Measurements from ENCODE around the gene RAB4A.
"Not testable (repeated sequence)": the region's sequence is repeated elsewhere in the genome, so short reads cannot be mapped to it uniquely, and the experiment has no call there.

RAB4A gene

DNA sequence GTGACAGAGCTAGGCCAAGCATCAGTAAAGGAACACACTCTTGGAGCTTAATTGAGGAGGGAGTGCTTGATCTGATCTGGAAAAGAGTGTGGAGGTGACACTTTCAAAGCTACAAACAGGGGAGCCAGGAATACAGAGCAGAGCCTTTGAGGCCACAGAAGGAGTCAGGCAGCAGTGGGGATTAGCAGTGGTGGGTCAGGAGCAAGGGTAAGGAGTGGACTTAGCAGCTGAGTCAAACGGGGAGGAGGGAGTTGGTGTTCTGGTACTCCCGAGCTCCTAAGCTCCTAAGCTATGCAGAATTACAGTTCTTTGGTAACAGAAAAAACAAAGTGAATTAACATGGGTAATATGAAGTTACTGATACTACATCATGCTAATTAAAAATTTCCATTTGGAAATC is 14.5 kb downstream of the RAB4A start:
- no peak for DNase-seq
- no peak for TF ChIP-seq POLR2A (IDR thresholded peaks at IDR 0.05; ENCODE audit: low read length)
- no peak for TF ChIP-seq GATA1 (IDR thresholded peaks at IDR 0.05; ENCODE audit: low read depth, low read length)

DNA sequence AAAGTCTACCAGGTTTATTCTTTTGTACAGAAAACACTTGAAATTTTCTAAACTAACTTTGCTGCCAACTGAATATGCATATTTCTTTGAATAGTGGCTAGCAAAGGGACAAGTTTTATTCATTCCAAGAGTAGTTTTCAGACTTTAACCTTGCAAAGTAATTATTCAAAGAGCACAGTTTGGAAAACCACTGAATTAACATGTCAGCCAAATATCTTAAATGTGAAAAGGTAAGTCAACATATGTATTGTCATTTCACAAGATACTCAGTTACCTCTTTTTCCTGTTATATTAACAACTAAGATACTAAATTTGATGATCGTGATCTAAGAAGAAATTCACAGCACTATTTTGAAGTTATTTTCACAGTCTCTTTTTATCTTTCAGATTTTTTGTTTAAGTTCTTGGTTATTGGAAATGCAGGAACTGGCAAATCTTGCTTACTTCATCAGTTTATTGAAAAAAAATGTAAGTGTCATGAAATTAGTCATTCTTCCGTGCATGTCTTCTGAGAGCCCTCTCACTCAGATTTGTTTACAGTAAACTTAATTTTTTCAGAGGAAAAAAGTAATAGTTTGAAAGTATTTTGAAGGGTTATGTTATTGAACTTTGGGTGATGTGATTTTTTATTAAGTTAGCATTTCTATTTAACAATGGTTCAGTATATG is 15.3 kb downstream of the RAB4A start:
- TF ChIP-seq POLR2A (IDR thresholded peaks at IDR 0.05; ENCODE audit: low read length) (no peak), GATA1 (IDR thresholded peaks at IDR 0.05; ENCODE audit: low read depth, low read length) (no peak)
- DNase-seq = no peak

DNA sequence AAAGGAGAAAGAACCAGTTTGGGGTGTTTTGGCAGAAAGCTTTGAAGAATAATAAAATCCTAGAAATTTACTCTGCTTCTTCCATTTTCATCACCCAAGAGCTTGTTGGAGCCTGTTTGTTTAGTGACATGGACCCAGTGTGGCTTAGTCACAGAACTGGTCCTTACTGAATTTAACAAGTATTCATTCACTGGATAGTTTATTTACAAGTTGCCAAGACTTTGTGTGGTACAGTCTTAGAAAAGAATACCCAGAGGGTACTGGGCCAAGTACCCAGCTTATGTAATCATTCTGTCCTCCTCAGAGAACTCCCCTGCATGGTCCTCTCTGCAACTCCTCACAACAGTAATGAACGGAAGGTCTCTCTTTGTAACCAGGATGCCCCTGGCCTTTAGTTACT is 16.4 kb downstream of the RAB4A start:
- no peak for TF ChIP-seq POLR2A (IDR thresholded peaks at IDR 0.05; ENCODE audit: low read length)
- no peak for TF ChIP-seq GATA1 (IDR thresholded peaks at IDR 0.05; ENCODE audit: low read depth, low read length)

DNA sequence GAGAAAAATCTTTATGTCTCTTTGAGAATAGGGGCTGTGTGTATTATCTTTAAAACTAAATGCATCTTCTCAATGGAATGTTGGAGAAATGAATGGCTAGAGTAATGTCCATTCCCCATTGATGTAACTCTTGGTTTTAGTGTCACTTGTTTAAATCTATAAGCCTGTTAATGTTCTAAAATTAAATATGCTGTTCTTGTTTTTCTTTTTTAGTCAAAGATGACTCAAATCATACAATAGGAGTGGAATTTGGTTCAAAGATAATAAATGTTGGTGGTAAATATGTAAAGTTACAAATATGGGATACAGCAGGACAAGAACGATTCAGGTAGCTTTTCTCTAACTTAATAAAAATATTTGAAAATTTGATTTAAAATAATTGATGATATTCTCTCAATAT is 17.6 kb downstream of the RAB4A start:
- no peak for DNase-seq
- TF ChIP-seq GATA1 (IDR thresholded peaks at IDR 0.05; ENCODE audit: low read depth, low read length) (no peak), POLR2A (IDR thresholded peaks at IDR 0.05; ENCODE audit: low read length) (no peak)

More for the DNA sequence above, 16.4 kb downstream of the RAB4A start:
- DNase-seq = no peak

DNA sequence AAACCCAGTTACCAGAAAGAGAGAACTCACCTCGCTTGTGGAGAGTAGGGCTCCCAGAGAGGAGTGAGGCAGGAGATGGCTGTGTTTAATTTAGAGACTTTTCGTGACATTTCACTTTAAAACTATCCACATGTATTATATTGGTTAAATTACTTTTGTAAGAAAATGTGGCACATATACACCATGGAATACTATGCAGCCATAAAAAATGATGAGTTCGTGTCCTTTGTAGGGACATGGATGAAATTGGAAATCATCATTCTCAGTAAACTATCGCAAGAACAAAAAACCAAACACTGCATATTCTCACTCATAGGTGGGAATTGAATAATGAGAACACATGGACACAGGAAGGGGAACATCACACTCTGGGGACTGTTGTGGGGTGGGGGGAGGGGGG is 20.8 kb downstream of the RAB4A start:
- not testable (repeated sequence) for DNase-seq

DNA sequence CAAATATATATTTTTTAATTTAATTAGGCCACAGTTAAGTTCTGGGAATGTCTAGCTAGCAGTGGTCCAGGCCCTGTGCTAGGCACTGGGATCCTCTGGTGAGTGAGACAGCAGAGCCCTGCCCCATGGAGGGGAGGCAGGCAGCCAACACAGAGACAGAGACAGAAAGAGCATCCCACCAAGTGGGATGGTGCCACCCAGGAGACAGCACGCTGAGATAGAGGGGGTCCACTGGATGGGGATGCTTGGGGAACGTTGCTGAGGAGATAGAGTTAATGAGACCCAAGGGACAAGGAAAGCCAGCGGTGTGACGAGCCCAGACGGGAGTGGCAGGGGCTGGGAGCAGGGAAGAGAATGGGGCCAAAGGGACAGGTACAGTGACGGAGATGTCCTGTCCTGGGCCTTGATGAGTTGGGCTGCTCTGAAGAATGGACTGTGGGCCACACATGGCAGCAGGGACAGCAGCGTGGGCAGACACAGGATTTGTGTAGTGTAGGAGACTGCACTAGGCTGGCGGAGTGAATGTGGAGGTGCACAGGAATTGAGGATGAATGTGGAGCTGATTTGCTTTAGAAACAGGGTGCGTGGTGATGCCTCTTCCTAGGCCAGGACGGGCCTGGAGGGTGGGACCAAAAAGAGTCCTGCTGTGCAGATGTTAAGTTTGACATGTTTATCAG is 22.8 kb downstream of the RAB4A start:
- TF ChIP-seq POLR2A (IDR thresholded peaks at IDR 0.05; ENCODE audit: low read length) = no peak
- TF ChIP-seq GATA1 (IDR thresholded peaks at IDR 0.05; ENCODE audit: low read depth, low read length) = no peak
- DNase-seq = no peak

DNA sequence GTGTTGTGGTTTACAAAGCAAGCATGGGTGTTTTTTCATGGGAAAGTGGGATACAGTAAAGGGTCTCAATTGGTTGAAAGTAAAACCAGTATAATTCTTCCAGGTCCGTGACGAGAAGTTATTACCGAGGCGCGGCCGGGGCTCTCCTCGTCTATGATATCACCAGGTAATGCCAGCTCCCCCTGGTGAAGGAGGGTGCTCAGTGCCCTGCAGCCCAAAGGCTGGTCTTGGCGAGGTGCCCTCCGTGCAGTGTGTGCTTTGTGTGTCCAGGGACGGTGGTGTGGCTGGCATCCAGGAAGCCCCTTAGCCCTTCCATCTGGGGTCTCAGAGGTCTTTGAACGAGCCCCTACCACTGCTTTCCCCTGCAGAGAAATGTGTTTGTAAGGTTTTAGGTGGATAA is 24.8 kb downstream of the RAB4A start:
- no peak for TF ChIP-seq POLR2A (IDR thresholded peaks at IDR 0.05; ENCODE audit: low read length)
- no peak for TF ChIP-seq GATA1 (IDR thresholded peaks at IDR 0.05; ENCODE audit: low read depth, low read length)
- no peak for DNase-seq

DNA sequence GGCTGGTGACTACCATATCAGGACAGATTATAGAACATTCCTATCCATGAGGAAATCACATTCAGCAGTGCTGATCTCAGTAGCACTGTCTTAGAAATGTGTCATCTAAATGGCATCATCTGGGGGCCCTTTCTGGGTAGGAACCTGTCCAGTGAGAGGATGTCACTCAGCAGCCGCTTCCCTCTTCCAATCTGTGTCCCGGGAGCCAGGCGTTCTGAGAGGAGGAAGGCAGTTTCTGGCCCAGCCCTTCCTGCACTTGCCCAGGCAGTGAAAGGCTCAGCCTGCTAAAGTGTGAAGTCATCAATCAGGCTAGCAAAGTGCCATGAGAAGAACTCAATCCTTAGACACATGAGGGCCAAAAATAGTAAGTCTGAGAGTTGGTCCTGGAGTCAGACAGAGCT is 25.6 kb downstream of the RAB4A start:
- no peak for DNase-seq
- TF ChIP-seq GATA1 (IDR thresholded peaks at IDR 0.05; ENCODE audit: low read depth, low read length) (no peak), POLR2A (IDR thresholded peaks at IDR 0.05; ENCODE audit: low read length) (no peak)

DNA sequence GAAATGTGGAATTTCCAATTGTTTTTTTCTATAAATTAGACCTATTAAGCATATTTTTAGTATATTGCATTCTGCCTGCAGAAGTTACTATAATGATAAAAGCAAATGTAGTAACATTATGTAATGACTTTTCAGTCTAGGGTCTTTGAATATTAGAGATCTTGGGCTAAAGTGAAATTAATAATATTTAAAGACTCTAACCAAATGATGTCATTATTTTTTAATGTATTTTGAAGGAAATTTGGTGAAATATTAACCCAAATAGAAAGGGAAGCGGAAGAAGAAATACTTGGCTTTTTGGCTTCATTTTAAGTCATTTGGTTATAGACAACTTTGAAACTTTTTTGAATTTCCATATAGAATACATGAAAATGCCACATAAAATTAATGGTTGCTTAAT is 26.8 kb downstream of the RAB4A start:
- TF ChIP-seq GATA1 (IDR thresholded peaks at IDR 0.05; ENCODE audit: low read depth, low read length) (no peak), POLR2A (IDR thresholded peaks at IDR 0.05; ENCODE audit: low read length) (no peak)
- DNase-seq = no peak

DNA sequence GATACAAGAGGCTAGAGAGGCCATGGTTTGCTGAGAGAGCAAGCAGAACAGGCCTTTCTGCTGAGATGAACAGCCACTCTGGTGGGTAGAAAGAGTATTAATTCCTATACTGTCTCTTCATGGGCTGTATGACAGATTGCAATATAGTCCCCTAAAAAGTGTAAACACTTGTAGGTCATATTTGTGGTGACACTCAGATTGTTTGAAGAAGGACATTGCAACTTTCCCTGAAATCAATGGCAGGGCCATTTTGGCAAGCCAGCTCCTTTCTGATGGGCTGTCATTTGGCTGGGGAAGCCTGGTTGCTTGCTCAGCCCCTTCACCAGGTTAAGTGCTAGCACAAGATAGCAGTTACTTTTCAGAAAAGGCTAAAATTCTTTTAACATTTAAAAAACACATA is 27.5 kb downstream of the RAB4A start:
- TF ChIP-seq POLR2A (IDR thresholded peaks at IDR 0.05; ENCODE audit: low read length) = no peak
- no peak for TF ChIP-seq GATA1 (IDR thresholded peaks at IDR 0.05; ENCODE audit: low read depth, low read length)
- no peak for DNase-seq

DNA sequence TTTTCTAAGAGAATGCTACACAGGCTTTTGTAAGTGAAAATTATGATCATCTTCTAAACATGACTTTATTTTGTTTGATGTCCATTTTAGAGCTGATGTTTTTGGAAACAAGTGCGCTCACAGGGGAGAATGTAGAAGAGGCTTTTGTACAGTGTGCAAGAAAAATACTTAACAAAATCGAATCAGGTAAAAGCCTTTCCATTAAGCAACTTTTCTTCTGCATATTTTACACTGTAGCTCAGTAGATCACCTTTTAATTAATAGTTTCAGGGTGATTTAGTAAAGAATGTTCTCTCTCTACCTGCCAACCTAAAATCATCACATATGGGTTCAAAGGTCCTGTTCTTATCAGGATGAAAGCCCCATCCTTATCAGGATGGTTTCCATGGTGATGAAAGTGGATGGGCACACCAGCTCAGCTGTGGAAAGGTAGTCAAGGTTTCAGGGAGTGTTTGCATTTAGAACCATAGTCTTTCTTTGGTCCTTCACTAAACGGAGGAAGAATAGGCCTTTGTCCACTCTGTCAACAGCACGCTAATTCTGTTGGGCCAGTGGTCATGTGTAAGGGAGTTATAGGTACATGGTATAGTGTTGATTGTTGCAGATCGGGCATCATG is 28.1 kb downstream of the RAB4A start:
- DNase-seq = no peak
- TF ChIP-seq POLR2A (IDR thresholded peaks at IDR 0.05; ENCODE audit: low read length) = no peak
- TF ChIP-seq GATA1 (IDR thresholded peaks at IDR 0.05; ENCODE audit: low read depth, low read length) = no peak

DNA sequence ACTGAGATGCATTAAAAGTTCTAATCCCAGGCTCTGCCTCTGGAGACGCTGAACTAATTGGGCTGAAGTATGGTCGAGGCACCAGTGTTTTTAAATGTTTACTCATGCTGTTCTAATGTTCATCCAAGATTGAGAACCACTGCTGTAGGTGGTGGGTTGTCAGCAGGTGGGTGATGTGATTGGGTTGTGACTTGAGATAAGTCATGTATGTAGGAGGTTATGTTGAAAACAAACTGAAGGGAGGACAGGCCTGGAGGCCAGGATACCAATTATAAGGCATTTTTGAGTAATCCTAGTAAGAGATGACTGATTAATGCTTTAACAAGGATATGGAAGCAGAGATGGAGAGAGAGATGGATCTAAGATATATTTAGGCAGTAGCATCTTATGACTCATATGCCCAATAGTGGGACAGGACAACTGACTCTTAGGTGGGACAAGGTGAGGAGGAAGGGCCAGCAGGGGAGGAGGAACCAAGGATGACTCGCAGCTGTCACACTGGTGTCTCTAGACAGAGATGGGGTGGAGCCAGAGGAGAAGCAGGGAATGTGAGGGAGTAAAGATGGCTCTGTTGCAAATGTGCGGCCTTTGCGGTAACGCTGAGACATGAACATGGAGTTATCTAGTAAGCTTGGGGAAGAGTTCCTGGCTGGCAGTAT is 29.3 kb downstream of the RAB4A start:
- TF ChIP-seq POLR2A (IDR thresholded peaks at IDR 0.05; ENCODE audit: low read length) = no peak
- no peak for TF ChIP-seq GATA1 (IDR thresholded peaks at IDR 0.05; ENCODE audit: low read depth, low read length)
- no peak for DNase-seq

DNA sequence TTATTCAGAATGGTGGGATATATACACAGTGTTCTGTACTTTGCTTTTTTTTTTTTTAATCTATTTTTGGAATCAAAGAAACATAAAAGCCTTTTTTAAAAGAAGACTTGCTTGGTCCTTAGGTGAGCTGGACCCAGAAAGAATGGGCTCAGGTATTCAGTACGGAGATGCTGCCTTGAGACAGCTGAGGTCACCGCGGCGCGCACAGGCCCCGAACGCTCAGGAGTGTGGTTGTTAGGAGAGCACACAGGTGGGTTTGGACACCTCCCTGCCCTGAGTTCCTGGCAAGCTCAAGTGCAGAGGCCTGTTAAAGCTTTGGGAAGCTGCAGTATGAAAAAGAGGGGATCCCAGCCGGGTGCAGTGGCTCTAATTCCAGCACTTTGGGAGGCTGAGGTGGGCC is 31.8 kb downstream of the RAB4A start:
- DNase-seq = no peak

DNA sequence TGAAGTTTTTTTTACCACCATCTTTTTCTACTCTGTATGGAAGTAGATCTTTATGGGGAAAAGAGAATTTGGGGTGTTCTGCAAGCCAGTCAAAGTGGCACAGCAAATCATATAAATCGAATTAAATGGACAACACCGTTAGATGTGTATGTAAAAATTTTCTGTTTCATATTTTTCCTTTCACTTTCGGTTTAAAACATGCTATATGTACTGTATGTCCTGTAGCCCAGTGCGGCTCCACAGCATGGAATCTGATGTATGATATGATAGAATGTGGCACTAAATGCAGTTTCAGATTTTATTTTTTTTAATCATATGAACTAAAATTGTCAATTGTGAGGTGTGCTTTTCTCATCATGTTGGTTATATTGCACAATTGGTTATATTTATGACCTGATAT is 32.9 kb downstream of the RAB4A start:
- DNase-seq = no peak
- TF ChIP-seq GATA1 (IDR thresholded peaks at IDR 0.05; ENCODE audit: low read depth, low read length) = no peak
- no peak for TF ChIP-seq POLR2A (IDR thresholded peaks at IDR 0.05; ENCODE audit: low read length)

More for the DNA sequence above, 31.8 kb downstream of the RAB4A start:
- TF ChIP-seq GATA1 (IDR thresholded peaks at IDR 0.05; ENCODE audit: low read depth, low read length) = no peak
- TF ChIP-seq POLR2A (IDR thresholded peaks at IDR 0.05; ENCODE audit: low read length) = no peak

All from erythroblast (primary cell).